Measurements from ENCODE around the gene PHLDA3. TPM values are rescaled to one million over a fixed set of nuclear protein-coding genes. Genes with fewer than 3 reads are reported as not detected.

Gene PHLDA3
- polyA plus RNA-seq, 2 of the 4 experiments (the other 2 are of a cell fraction): 40.5 to 91.1 TPM

- TF ChIP-seq CTCF (IDR thresholded peaks at IDR 0.05): no peak
- TF ChIP-seq ELK1 (IDR thresholded peaks at IDR 0.05; ENCODE audit: low read depth, low read length): no peak
- no peak for TF ChIP-seq MAFK (IDR thresholded peaks at IDR 0.05; ENCODE audit: partially characterized antibody)
- no peak for TF ChIP-seq PHF8 (IDR thresholded peaks at IDR 0.05; ENCODE audit: borderline replicate concordance, low read depth)
These were observed 24.2 kb downstream of the PHLDA3 start (continued) for GRCh38 chr1:201444792-201445191.

- no peak for FAIRE-seq
- no peak overlapping the region for H3K27ac ChIP-seq
- ChIA-PET CTCF (interaction anchor here (9.8 to 20.2 kb wide), 4 partner anchors 9 to 66 kb away, joined by 158 to 376 read pairs (median 276); partner anchors contain the start of genes CSRP1 and PHLDA3), POLR2A (no interaction called here)
- no peak for DNase-seq (ENCODE audit: low read depth in 1 of 2, low spot score in 1 of 2)
- 90% methylated on average over 7 of the region's 7 CpGs for WGBS (ENCODE audit: missing lambda C conversion rate)
- H3K4me2 ChIP-seq: no peak overlapping the region
- TF ChIP-seq TP53 (CRISPR knock-in tag; IDR thresholded peaks at IDR 0.05) (no peak), BHLHE40 (IDR thresholded peaks at IDR 0.05; ENCODE audit: low read depth, low read length) (no peak), HOXB5 (CRISPR knock-in tag; IDR thresholded peaks at IDR 0.05) (no peak), REST (IDR thresholded peaks at IDR 0.05) (no peak), HMGXB4 (CRISPR knock-in tag; IDR thresholded peaks at IDR 0.05; ENCODE audit: borderline replicate concordance) (no peak), CBX8 (IDR thresholded peaks at IDR 0.05) (no peak), POLR2AphosphoS2 (conservative IDR thresholded peaks at IDR 0.05; ENCODE audit: low read length) (no peak), EP300 (IDR thresholded peaks at IDR 0.05) (no peak), POLR2A (IDR thresholded peaks at IDR 0.05; ENCODE audit: low read length) (no peak), FOSL2 (IDR thresholded peaks at IDR 0.05) (no peak), FOSL2 (CRISPR knock-in tag; IDR thresholded peaks at IDR 0.05) (no peak), ESRRA (IDR thresholded peaks at IDR 0.05; ENCODE audit: borderline replicate concordance, low read length) (no peak), EHMT2 (IDR thresholded peaks at IDR 0.05; ENCODE audit: low read depth) (no peak), EHF (CRISPR knock-in tag; IDR thresholded peaks at IDR 0.05) (no peak), PHF8 (IDR thresholded peaks at IDR 0.05; ENCODE audit: borderline replicate concordance, low read depth) (no peak), HEYL (CRISPR knock-in tag; IDR thresholded peaks at IDR 0.05) (no peak), TFCP2L1 (CRISPR knock-in tag; IDR thresholded peaks at IDR 0.05) (no peak), MAX (IDR thresholded peaks at IDR 0.05) (no peak), SMC3 (IDR thresholded peaks at IDR 0.05) (no peak), USF2 (IDR thresholded peaks at IDR 0.05) (no peak), BCL3 (IDR thresholded peaks at IDR 0.05) (no peak)
- H3K4me1 ChIP-seq: peaks cover 13% of the 10 kb centered on the region
- H3K4me3 ChIP-seq: no peak overlapping the region
- ATAC-seq: no peak
- peaks cover 9% of the 10 kb centered on the region for H3K9me3 ChIP-seq
These were observed 25.2 kb downstream of the PHLDA3 start for GRCh38 chr1:201443747-201444146.

Data from A549 (cell line).